ENCODE results near the gene BAIAP2.
"Not testable (repeated sequence)": the region's sequence is repeated elsewhere in the genome, so short reads cannot be mapped to it uniquely, and the experiment has no call there.

Gene BAIAP2

GRCh38 chr17:81022344-81022676 is 12.6 kb upstream of the BAIAP2 start:
- no peak for DNase-seq

DNA sequence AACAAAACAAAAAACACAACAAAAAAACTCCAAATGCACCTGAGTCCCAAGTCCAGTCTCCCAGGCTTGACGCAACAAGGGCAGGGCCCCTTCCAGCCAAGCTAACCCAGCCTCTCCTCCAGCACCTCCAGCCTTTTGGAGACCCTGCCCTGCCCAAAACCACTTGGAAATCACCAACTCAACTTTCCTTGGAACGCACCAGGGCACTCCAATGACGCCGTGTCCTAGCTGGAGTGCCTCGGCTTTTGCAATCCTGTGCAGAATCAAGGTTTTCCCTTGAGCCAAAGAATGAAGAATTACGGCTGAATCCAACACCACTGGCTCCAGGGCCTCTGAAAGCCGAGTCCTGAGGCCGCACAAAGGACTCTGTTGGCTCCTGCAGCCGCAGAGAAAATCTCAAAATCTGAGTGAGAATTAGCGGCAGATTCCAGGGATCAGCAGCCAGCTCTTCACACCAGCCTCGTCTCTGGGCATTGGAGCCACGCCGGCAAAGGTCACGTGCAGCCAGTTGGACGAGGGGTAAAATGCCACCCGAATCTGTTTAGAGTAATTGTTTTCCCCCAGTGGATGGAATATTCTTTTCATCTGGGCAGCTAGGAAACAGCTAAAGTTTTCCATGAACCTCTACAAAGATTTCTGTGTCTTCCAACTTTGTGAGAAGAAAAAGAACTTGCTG is 9.7 kb upstream of the BAIAP2 start:
- no peak for DNase-seq

DNA sequence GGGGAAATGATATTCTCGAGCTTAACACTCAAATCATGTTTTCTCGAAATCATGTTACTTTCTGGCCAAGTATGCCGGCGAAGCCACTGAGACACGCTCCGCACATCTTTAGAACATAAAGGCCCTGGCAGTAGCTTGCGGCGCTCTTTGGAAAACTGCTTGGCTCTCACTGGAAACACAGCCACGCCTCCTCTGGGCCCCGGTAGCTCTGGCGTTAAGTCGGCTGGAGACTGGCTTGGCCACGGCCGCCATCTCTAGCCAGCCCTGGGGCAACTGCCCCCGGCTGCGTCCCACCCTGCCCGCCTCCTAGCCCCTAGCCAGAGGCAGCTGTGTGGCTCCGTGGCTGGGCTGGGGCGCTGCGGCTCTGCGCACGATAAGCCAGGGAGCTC is 9.2 kb upstream of the BAIAP2 start:
- no peak for DNase-seq

DNA sequence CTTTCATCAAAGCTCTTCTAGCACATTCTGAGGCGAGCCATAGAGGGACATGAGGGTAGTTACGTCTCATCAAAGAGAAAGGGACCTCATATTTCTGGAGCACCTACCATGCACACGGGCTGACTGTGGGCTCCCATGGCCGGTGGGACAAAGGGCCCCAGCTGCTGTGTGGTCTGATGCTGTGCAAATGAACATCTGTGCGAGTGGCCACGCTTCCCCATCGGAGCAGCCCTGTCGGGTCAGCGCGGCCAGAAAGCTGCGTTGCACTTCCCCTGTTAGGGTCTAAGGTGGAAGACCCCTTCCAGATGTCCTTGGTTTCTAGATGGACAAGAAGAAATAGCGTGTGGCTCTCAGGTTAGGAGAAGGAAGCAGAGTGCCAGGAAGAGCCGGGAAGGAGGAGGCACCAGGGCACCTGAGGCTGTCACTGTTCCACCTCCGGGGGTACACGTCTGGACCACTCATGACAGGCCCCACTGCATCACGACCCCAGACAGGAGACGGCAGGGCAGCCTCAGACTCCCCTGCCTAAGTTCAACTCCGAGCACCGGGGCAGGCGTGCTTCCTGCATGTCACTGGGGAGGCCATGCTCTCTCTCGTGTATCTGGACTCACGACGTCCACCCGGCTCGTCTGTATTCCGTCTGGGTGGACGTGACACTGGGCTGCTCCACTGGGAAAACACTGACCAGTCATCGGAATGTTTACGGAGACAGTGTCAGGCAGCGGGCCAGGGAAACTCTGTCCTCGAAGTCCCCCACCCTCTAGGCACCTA is 8.5 kb upstream of the BAIAP2 start:
- no peak for DNase-seq

- DNase-seq, result no peak
Observed at GRCh38 chr17:81027038-81027437, 7.9 kb upstream of the BAIAP2 start.

DNA sequence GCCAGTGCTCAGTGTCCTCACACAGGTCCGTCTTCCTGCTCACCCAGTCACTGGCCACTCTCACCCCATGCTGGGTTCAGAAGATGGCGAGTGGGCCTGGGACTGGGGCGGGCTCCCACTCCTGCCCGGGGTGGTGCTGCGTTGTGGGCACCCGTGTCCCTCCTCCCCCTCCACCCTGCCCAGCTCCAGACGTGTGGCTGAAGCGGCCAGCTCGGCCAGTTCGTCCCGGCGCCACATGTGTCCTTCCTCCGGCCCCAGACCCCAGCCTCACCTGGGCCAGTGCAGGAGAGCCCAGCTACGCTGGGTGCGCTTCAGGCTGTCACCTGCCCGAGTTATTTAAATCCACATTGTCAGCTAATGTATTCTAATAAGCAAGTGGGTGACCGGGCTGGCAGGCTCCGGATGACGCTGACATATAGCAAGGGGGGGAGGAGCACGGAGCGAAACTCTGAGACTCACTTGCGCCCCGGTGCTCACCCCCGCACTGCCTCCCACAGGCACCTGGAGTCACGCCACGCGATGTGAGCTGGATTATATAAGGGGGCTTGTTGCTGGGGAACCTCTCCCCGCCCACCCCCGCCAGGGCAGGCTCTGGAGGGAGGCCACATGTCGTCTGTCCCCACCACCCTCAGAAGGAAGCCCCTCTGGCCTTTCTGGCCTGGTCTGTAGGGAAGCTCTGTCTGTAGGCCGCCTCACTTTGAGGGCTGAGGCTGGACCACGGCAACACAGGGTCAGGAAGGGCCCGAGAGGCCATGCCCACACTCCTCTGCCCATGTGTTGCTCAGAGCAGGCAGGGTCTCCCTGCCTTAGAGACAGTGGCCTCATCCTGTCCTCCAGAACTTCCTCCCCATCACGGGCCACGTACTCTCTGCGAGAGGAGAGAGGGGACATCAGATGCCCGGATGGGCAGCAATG is 7.1 kb upstream of the BAIAP2 start:
- DNase-seq, result no peak

GRCh38 chr17:81028506-81028858 is 6.5 kb upstream of the BAIAP2 start:
- no peak for DNase-seq

DNA sequence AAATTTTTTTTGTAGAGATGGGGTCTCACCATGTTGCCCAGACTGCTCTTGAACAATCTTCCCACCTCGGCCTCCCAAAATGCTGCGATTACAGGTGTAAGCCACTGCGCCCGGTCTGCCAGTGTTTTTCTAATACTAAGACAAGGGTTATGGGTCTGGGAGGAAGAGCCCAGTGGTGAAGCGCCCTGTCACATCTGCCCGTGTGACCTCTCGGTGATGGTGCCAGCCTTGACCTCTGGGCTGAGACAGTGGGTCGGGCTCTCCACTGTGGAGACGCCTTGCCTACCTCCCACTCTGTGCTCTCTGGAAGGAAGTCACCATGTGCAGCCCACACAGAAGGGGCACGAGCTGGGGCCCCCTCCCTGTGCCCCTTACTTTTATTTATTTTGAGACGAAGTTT is 5.1 kb upstream of the BAIAP2 start:
- DNase-seq, result no peak

DNA sequence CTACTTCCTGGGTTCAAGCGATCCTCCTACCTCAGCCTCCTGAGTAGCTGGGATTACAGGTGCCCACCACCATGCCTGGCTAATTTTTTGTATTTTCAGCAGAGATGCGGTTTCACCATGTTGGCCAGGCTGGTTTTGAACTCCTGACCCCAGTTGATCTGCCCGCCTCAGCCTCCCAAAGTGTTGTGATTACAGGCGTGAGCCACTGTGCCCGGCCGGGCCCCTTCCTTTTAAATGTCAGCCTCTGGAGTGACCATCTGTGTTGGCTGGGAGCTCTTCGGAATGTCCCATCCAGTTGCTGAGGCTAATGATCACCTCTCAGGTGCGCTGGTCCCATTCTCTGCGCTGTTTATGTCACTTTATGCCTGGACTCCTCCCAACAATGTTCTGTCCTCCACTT is 4.6 kb upstream of the BAIAP2 start:
- DNase-seq, result not testable (repeated sequence)

DNA sequence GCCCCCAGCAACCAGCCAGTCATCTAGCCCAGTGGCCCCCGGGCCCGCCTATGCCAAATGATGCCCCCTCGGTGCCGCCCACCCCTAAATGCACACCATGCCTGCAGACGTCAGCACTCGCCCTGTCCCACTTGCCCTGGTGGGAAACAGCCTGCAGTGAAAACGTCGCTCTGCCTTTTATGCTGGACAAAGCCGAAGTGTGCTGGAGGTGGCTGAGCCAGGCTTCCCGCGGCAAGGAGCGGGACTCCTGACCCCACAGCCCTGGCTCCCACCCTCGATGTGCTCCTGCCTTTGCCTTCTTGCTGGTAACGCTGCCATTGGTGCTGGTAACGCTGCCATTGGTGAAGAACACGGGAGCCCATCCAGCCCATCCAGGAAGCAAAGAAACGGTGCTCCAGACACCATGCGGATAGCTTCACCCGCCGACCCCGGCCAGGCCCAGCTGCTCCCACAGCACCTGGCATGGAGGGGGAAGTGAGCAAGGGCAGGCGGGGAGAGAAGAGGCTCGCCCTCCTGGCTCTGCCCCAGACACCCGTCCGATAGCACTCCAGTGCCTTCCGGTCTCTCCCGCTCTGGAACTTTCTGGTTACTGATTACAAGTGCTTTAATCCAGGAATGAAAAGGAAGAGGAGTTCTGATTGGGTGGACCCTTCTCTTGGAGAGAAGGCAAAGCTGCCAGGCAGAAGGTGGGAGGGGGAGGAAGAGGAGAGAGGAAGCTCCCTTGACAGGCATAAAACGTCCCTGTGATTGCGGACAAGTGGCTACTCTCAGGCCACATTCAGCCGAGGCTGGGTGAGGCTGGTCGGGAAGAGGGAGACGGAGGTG is 4.0 kb upstream of the BAIAP2 start:
- DNase-seq, result no peak

DNA sequence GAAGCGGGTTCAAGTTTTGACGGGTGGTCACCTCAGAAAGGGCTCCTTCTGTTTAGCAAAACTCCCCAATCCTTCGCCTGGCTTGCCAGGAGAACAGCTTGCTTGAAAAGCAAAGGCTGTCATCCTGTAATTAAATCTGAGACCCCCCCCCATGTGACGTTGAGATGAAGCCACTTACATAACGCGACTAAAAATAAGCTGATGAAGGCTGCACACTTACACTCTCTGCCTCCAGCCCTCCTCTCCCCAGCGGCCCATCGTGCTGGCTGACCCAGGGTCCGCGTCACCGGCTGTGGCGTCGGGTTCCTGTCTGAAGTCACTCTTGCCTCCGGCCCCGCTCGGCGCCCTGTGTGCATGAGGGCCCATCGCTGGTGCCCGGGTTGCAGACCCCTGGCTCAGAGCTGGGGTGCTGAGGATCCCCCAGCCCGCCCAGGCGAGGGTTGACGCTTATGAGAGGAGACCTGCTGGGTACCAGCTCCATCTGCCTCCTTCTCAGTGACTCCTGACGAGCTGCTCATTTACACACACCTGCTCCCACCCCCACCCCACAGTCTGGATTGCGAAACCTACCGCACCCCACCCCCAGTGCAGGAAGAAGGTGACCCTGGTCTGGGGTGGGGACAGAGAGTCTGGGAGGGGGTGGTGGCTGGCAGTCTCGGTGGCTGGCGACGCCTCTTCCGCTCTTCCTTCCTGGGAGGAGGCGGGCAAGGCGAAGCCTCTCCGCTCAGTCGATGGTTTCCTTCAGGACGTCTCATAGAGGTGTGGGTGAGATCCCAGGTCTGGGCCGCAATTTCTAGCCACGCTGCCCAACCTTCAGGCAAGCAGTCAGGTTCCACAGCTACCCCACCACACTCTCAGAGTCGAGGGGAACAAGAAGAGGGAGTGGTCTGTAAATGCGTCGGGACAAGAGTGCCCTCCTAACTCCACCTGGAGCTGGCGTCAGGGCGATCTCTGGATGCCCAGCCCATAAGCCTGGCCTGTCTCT is 3.1 kb upstream of the BAIAP2 start:
- no peak for DNase-seq

GRCh38 chr17:81032641-81033480 is 2.1 kb upstream of the BAIAP2 start:
- DNase-seq, result no peak

- no peak for DNase-seq
Observed at GRCh38 chr17:81033535-81034167, 1.3 kb upstream of the BAIAP2 start.

DNA sequence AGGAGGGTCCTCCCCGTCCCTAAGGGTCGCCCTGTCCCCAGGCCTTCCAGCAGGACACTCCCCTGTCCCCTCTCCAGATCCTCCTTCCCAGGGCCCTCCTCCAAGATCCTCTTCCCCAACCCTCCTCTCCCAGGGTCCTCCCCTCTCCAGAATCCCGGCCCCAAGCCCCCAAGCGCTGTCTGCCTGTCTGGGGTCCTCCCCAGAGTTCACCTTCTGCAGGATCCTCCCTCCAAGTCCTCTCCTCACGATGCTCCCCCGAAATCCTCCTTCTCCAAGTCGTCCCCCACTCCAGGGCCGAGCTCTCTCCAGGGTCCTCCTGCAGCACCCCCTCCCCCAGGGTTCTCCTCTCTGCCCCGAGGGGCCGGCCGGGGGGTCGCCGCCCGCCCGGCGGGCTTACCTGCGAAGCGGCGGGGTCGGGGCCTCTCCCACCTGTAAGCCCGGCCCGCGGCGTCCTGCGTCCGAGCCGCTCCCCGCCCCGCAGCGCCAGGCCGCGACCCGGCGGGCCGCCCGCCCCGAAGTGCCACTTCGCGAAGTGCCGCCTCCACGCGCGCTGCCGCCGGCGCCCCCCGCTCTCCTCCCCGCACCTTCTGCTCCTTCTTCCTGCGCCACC is 678 bp upstream of the BAIAP2 start:
- no peak for DNase-seq

GRCh38 chr17:81035521-81036196 is 708 bp downstream of the BAIAP2 start:
- DNase-seq, result no peak

- no peak for DNase-seq
Observed at GRCh38 chr17:81036197-81036941, 1.4 kb downstream of the BAIAP2 start.

- no peak for DNase-seq
Observed at GRCh38 chr17:81037026-81037797, 2.3 kb downstream of the BAIAP2 start.
